GM18867 (cell line): ENCODE measurements around the gene CACNA1H.

Experiments used
- ATAC-seq: cut with Tn5 transposase; IDR thresholded peaks from one replicate; pipeline ENCODE4 v1.9.1; 2021; ENCODE audit warnings: mild to moderate bottlenecking, moderate library complexity; ENCODE audit not compliant: unreplicated experiment

Gene CACNA1H

DNA sequence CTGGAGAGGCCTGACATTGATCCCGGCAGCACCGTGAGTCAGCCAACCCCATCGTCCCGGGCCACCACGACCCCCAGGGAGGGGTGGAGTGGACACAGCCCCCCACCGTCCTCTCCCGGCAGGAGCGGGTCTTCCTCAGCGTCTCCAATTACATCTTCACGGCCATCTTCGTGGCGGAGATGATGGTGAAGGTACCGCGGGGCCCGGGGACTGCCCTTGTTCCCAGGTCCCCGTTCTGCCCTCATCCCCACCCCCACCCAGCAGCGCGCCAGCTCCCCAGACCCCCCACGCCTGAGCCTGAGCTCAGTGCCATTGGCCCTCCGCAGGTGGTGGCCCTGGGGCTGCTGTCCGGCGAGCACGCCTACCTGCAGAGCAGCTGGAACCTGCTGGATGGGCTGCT is 57.6 kb downstream of the CACNA1H start:
- ATAC-seq: no peak

- ATAC-seq: no peak
These were observed 58.8 kb downstream of the CACNA1H start for GRCh38 chr16:1211451-1212268.

- no peak for ATAC-seq
These were observed 59.8 kb downstream of the CACNA1H start for GRCh38 chr16:1212616-1213194.

DNA sequence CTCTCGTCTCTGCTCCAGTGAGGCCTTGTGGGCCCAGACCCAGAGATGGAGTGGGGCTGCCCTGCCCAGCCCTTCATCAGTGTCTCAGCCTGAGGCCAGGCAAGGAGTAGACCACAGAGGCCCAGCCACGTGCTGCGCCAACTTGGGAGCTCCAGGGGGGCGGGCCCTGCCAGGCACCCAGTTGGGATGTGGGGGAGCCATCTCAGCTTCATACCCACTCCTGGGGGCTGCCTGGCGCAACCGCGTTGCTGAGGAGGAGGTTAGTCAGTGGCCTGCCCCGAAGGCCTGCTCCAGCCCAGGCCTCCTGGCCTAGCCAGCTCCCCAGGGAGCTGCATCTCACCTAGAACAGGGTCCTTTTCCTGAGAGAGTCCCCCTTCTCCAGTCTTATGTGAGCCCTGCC is 60.3 kb downstream of the CACNA1H start:
- ATAC-seq: no peak

GRCh38 chr16:1213796-1214372 is 61.0 kb downstream of the CACNA1H start:
- no peak for ATAC-seq

- ATAC-seq: no peak
These were observed 61.8 kb downstream of the CACNA1H start for GRCh38 chr16:1214719-1215118.

DNA sequence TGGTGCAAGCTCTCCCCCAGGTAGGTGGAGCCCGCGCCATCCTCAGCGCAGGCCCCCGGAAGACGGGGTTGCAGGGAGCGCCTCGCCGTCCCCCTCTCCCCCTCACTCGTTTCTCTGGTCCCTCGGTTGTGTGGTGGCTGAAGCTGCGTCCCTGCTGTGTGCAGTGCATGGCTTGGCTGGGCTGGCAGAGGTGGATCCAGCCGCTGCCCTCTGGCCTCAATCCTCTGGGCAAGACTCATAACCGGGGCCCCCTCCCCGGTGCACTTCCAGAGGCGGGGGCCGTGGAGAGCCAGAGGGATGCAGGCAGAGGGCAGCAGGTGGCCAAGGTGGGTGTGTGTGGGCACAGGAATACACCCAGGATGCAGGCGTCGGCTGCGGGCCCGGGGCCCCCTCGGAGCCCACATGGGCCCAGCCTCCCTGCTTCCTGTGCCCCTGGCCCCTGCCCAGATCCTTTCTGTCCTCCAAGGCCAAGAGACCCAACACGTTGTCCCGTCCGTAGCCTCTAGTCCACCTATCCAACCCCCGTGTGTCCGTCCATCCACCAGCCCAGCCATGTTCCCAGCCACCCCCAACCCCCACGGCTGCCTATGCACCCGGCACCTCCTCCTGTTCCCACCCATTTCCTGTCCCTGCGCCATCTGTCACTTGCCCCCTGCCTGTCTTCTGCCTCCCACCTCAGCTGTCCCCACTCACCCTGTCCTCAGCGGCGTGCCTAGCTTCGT is 62.8 kb downstream of the CACNA1H start:
- ATAC-seq: no peak

DNA sequence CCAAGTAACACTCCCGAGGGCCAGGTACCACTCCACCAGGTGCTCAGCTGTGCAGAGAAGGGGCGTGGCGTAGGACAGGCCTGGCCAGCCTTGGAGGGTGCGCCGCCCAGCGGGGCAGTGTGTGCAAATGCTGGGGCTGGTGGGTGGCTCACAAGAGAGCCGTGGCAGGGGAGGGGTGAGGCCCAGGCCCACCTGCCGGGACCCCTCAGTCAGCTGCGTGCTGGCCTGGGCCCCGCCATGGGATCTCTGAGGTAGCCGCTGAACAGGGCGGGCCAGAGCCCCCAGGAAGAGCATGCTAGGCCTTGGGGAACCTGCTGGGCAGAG is 63.4 kb downstream of the CACNA1H start:
- no peak for ATAC-seq

DNA sequence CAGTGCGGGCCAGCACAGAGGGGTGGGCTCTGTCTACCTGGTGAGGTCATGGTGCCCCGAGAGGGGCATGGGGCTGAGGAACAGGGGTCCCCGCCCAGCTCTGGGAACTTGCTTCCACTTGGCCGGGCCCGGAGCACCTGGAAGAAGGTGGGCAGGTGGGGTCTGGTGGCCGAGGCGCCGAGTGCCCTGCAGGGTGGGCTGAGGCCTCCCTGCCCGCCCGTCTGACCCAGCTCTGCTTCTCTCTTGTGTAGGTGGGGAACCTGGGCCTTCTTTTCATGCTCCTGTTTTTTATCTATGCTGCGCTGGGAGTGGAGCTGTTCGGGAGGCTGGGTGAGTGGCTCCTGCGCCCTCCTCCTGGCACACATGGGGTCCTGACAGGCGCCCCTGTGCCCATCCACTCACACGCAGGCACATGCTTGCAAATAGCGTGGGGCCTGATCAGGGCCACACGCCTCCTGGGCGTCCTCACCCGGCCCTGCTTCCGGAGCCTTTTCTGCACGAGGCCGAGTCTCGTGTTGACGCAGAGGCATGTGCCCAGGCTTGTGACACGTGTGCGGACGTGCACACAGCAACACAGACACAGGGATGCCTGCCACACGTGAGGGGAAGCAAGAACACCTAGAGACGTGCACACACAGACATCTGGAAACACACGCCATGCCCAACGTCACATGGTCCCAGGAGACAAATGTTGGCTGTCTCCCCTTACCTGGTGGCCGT is 63.9 kb downstream of the CACNA1H start:
- ATAC-seq: no peak

GRCh38 chr16:1217526-1217925 is 64.6 kb downstream of the CACNA1H start:
- ATAC-seq: no peak

DNA sequence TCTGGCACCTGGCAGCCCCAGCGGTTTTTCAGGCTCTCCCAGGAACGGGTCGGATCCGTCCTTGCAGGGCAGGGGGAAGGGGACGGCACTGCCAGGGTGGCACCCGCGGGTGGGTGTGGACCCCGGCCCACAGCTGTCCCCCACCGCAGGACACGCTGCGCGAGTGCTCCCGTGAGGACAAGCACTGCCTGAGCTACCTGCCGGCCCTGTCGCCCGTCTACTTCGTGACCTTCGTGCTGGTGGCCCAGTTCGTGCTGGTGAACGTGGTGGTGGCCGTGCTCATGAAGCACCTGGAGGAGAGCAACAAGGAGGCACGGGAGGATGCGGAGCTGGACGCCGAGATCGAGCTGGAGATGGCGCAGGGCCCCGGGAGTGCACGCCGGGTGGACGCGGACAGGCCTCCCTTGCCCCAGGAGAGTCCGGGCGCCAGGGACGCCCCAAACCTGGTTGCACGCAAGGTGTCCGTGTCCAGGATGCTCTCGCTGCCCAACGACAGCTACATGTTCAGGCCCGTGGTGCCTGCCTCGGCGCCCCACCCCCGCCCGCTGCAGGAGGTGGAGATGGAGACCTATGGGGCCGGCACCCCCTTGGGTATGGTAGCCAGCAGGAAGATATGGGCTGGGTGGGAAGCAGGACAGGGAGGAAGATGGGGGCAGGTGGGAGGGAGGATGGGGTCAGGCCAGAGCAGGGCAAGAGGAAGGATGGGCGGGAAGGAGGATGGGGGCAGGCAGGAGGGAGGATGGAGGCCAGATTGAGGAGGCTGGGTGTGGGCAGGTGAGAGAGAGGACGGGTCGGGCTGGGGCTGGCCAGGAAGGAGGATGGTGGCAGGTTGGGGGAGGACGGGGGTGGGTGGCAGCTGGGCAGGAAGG is 65.4 kb downstream of the CACNA1H start:
- ATAC-seq: no peak

GRCh38 chr16:1218930-1219611 is 66.2 kb downstream of the CACNA1H start:
- ATAC-seq: no peak

DNA sequence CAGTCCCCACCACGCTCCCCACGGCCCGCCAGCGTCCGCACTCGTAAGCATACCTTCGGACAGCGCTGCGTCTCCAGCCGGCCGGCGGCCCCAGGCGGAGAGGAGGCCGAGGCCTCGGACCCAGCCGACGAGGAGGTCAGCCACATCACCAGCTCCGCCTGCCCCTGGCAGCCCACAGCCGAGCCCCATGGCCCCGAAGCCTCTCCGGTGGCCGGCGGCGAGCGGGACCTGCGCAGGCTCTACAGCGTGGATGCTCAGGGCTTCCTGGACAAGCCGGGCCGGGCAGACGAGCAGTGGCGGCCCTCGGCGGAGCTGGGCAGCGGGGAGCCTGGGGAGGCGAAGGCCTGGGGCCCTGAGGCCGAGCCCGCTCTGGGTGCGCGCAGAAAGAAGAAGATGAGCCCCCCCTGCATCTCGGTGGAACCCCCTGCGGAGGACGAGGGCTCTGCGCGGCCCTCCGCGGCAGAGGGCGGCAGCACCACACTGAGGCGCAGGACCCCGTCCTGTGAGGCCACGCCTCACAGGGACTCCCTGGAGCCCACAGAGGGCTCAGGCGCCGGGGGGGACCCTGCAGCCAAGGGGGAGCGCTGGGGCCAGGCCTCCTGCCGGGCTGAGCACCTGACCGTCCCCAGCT is 67.3 kb downstream of the CACNA1H start:
- no peak for ATAC-seq

DNA sequence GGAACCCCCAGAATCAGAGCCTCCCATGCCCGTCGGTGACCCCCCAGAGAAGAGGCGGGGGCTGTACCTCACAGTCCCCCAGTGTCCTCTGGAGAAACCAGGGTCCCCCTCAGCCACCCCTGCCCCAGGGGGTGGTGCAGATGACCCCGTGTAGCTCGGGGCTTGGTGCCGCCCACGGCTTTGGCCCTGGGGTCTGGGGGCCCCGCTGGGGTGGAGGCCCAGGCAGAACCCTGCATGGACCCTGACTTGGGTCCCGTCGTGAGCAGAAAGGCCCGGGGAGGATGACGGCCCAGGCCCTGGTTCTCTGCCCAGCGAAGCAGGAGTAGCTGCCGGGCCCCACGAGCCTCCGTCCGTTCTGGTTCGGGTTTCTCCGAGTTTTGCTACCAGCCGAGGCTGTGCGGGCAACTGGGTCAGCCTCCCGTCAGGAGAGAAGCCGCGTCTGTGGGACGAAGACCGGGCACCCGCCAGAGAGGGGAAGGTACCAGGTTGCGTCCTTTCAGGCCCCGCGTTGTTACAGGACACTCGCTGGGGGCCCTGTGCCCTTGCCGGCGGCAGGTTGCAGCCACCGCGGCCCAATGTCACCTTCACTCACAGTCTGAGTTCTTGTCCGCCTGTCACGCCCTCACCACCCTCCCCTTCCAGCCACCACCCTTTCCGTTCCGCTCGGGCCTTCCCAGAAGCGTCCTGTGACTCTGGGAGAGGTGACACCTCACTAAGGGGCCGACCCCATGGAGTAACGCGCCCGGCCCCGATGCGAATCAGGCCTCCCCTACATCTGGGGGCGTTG is 68.1 kb downstream of the CACNA1H start:
- no peak for ATAC-seq

- no peak for ATAC-seq
These were observed 69.0 kb downstream of the CACNA1H start for GRCh38 chr16:1221628-1222552.

DNA sequence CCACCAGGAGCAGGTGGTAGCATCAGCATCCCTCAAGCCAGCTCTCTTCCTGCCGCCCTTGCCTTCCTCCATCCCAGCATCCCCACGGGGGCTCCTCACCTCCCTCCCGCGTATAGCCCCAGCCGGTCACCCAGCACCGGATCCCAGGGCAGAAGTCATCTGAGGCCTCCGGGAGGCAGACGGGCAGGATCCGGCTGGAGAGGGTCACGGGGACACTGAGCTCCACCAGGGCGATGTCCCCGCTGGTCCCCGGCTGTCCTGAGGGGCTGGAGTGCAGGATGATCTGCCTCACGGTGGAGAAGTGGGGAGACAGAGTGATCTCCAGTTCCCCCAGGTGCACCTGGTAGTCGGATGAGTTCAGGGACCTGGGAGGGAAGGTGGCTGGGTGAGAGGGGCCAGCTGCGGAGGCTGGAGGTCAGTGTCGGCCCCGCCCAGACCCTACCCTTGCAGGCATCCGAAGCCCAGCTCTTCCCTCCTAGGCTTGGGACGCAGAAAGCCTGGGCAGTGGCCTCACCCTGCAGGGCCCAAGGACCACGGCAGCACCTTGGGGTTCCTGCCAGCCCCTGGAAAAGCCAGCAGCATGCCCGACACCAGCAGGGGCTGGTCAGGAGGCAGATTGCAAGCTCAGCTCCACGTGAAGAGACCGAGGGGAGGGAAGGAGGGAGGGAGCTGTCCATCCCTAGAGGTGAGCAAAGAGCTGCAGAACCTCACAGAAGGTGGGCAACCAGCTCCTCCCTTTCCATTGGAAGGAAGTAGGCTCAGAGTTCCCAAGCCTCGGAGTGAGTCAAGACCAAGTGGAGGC is 69.8 kb downstream of the CACNA1H start:
- no peak for ATAC-seq
